NCI-H748 treated with DMSO at 0.1 percent for 48 hours (cell line): ENCODE data around the gene NAA50.

Source experiments
- DNase-seq: peaks from one replicate; lab custom pipeline; 2025; lab: John Stamatoyannopoulos, UW

The NAA50 gene

GRCh38 chr3:113685956-113686721 lies 59.9 kb downstream of the NAA50 start:
- DNase-seq: no peak

- DNase-seq: no peak
These were observed 60.9 kb downstream of the NAA50 start for GRCh38 chr3:113685124-113685523.

GRCh38 chr3:113684271-113684819 lies 61.7 kb downstream of the NAA50 start:
- no peak for DNase-seq

- DNase-seq: no peak
These were observed 67.3 kb downstream of the NAA50 start for GRCh38 chr3:113678773-113679172.

- DNase-seq: no peak
These were observed 68.3 kb downstream of the NAA50 start for GRCh38 chr3:113677737-113678136.

- DNase-seq: no peak
These were observed 69.8 kb downstream of the NAA50 start for GRCh38 chr3:113676261-113676660.

- DNase-seq: no peak
These were observed 72.5 kb downstream of the NAA50 start for GRCh38 chr3:113673593-113673992.

GRCh38 chr3:113668015-113668414 lies 78.0 kb downstream of the NAA50 start:
- DNase-seq: no peak
